GM19035 (cell line): ENCODE measurements around the gene HBG2.
"Not testable (repeated sequence)": the region's sequence is repeated elsewhere in the genome, so short reads cannot be mapped to it uniquely, and the experiment has no call there.

Experiments
- ATAC-seq: cut with Tn5 transposase; IDR thresholded peaks from one replicate; pipeline ENCODE4 v1.9.1; 2021; ENCODE audit not compliant: unreplicated experiment

HBG2 gene

GRCh38 chr11:5254646-5255413, at the start of gene HBG2:
TSS of gene HBG2 (minus strand) at chr11:5254781. CDS start at chr11:5254728, 53 bp downstream.
- ATAC-seq, result not testable (repeated sequence)

GRCh38 chr11:5304046-5304445, 49.5 kb upstream of the HBG2 start:
- ATAC-seq, result no peak

- ATAC-seq, result no peak
Measured at GRCh38 chr11:5303626-5304025, 49.0 kb upstream of the HBG2 start.

GRCh38 chr11:5301846-5302245, 47.3 kb upstream of the HBG2 start, which contains the start of gene OR51B4:
TSS of gene OR51B4 (minus strand) at chr11:5301946. CDS start at chr11:5301946, 0 bp downstream.
- ATAC-seq, result no peak

GRCh38 chr11:5300251-5300650, 45.7 kb upstream of the HBG2 start:
- no peak for ATAC-seq

GRCh38 chr11:5298451-5298850, 43.9 kb upstream of the HBG2 start:
- no peak for ATAC-seq

GRCh38 chr11:5297721-5298323, 43.2 kb upstream of the HBG2 start:
- no peak for ATAC-seq

GRCh38 chr11:5294342-5294995, 39.9 kb upstream of the HBG2 start:
- not testable (repeated sequence) for ATAC-seq

- ATAC-seq, result no peak
Measured at GRCh38 chr11:5293028-5293427, 38.4 kb upstream of the HBG2 start.

- ATAC-seq, result peak; percentile 90
Measured at GRCh38 chr11:5291207-5291838, 36.7 kb upstream of the HBG2 start.

- no peak for ATAC-seq
Measured at GRCh38 chr11:5290106-5290505, 35.5 kb upstream of the HBG2 start.

- no peak for ATAC-seq
Measured at GRCh38 chr11:5289696-5290095, 35.1 kb upstream of the HBG2 start.

GRCh38 chr11:5288906-5289550, 34.4 kb upstream of the HBG2 start:
- ATAC-seq, result no peak

GRCh38 chr11:5288108-5288905, 33.7 kb upstream of the HBG2 start:
- ATAC-seq, result no peak

- ATAC-seq, result no peak
Measured at GRCh38 chr11:5286901-5287300, 32.3 kb upstream of the HBG2 start.

- no peak for ATAC-seq
Measured at GRCh38 chr11:5286351-5286750, 31.8 kb upstream of the HBG2 start.

- ATAC-seq, result no peak
Measured at GRCh38 chr11:5285703-5286340, 31.2 kb upstream of the HBG2 start.

GRCh38 chr11:5284637-5285036, 30.1 kb upstream of the HBG2 start:
- no peak for ATAC-seq

GRCh38 chr11:5283882-5284281, 29.3 kb upstream of the HBG2 start:
- no peak for ATAC-seq

GRCh38 chr11:5283086-5283485, 28.5 kb upstream of the HBG2 start:
- no peak for ATAC-seq
